HG02763 (cell line): ENCODE measurements around the gene SSB.
"Not testable (repeated sequence)": the region's sequence is repeated elsewhere in the genome, so short reads cannot be mapped to it uniquely, and the experiment has no call there.

Experiments
- ATAC-seq: cut with Tn5 transposase; IDR thresholded peaks from one replicate; pipeline ENCODE4 v1.9.1; 2021; ENCODE audit warnings: mild to moderate bottlenecking, moderate library complexity; ENCODE audit not compliant: unreplicated experiment

Gene SSB

DNA sequence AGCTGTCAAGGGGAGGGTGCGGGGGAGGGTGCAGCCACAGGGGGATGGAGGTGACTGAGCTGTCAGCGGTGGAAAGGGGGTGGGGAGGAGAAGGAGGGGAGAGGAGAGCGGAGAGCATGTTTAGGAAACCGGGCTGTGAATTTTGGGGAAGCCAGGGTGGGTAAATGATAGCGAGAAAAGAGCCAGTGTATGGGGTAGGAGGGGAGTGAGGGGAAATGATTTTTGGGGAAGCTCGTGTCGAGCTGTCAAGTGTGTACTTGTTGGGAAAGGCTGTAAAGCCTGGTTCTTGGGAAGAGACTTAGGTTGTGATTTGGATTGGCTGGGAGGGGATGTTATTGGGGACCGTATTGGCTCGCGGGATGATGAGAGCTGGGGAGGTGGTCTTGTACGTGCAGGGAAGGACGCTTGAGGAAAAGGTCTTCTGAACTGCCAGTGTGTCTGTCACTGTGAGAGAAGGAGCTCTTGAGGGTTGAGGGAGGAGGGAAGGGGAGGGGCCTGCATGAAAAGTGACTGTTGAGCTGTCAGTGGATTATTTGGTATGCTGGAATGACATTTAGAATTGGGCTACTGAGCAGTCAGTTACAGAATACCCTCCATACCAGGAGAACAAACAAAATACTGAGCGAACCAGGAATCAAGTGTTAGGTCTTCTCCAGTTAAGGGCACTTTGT is 29.6 kb downstream of the SSB start:
- ATAC-seq: peak; percentile 25

GRCh38 chr2:169834401-169834800 is 35.7 kb downstream of the SSB start:
- ATAC-seq: no peak

DNA sequence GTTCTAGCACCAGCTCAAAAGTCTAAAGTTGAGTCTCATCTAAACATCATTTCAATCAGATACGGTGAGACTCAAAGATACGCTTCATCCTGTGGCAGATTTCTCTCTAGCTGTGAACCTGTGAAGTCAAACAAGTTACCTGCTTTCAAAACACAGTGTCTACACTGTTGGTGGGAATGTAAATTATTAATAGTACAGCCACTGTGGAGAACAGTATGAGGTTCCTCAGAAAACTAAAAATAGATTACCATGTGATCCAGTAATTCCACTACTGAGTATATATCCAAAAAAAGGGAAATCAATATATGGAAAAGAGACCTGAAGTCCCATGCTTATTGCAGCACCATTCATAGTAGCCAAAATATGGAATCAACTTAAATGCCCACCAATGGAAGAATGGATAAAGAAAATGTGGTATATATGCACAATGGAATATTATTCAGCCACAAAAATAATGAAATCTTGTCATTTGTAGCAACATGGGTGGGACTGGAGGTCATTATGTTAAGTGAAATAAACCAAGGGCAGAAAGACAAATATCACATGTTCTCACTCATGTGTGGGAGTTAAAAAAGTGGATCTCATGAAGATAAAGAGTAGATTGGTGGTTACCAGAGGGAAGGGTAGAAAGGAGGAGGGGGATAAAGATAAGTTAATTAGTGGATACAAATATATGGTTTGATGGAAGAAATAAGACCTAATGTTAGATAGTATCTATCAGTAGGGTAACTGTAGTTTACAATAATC is 40.2 kb downstream of the SSB start:
- ATAC-seq: no peak

DNA sequence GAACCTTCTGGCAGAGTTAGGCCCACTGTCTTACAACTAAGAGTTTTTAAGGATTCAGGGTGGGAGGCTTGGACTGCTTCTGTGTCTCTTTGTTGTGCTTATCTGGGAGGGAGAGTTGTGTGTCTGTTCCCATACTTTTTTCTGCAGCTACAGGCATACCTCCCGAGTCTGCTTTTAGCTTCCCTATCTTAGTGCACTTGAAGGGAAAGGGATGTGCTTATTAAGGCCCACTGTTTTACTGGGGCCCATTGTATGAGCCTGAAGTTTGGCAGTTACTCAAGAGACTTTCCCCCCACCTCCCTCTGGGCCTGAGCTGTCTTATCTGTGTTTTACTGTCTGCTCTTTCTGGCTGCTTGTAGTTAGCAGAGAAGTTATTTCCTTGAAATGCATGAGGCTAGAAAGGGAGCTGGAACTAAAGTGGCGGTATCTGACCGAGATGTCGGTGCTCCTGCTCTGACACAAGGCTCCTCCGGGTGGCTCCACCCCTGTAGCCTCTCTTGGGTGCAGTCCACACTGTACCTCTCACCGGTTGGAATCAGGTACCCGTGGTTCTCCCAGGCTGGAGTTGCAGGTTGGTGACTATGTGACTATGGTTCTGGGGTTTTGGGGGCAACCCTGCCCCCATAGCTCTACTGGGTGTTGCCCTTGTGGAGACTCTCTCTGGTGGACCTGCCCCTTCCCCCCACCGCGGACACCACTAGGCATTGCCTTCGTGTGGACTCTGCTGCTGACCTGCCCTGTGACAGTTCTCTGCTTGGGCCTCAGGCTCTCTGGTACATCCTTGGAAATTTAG is 41.5 kb downstream of the SSB start:
- no peak for ATAC-seq

DNA sequence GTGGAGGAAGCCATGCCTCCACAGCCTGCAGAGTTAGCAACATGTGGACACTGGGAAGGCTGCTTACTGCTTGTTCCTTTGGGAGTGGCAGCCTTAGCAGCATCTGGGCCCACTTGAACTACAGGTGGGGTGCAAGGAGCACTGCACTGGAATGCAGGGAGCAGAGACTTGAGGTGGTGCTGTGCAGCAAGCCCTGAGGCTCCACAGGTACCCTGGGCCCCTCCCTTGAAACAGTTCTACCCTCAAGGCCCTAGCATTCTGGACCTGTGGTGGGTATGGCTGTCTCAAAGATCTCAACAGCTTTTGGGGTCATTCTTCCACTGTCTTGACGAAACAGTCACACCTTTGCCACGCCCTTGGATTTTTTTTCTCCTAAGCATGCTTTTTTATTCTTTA is 42.1 kb downstream of the SSB start:
- ATAC-seq: no peak

- ATAC-seq: not testable (repeated sequence)
Observed at GRCh38 chr2:169841625-169842024, 43.0 kb downstream of the SSB start.

DNA sequence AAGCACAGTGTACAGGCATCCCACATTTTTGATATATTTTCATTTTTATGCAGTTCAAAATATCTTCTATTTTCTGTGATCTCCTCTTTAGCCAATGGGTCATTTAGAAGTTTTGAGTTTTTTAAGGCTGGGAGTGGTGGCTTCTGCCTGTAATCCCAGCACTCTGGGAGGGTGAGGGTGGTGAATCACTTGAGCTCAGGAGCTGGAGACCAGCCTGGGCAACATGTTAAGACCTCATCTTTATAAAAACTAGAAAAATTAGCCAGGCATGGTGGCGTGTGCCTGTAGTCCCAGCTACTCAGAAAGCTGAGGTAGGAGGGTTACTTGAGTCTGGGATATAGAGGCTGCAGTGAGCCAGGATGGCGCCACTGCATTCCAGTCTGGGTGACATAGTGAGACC is 46.3 kb downstream of the SSB start:
- ATAC-seq: no peak

GRCh38 chr2:169848959-169849693 is 50.5 kb downstream of the SSB start:
- not testable (repeated sequence) for ATAC-seq

DNA sequence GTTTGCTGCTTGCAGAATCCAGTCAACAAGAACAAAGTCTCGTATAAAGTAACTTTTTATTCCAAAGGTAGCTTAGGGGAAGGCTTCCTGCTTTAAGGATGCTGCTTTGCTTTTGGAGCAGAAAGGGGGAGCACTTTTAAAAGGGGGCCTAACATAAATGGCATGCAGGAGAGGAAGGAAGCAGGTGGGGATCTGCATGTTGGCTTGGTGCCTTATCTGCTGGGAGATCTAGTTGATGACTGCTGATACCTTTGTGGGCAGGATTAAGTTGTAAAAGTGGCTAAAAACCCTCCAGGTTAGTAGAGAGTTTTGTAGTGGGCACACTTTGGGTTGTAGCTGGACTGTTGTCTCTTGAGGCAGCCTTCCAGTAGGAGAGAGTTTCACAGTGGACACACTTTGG is 51.0 kb downstream of the SSB start:
- no peak for ATAC-seq

DNA sequence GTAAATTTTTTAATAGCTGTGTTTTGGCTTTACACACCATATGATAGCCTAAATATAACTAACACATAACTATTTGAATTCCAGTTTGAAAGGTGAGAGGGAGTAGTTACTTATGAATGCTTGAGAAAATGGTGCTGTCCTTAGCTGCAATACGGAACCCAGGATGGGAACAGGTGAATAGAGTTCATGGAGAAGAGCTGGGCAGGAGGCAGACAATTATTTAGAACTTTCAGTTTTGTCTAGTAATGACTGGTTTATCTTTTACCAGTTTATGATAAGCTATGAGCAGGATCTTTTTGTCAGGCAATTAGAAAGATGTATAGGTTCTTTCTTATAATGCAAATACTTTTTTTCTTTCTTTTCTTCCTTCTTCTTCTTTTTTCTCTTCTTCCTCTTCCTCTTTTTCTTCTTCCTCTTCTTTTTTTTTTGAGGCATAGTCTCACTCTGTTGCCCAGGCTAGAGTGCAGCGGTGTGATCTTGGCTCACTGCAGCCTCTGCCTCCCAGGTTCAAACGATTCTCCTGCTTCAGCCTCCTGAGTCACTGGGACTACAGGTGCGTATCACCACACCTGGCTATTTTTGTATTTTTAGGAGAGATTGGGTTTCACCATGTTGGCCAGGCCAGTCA is 54.5 kb downstream of the SSB start:
- no peak for ATAC-seq

DNA sequence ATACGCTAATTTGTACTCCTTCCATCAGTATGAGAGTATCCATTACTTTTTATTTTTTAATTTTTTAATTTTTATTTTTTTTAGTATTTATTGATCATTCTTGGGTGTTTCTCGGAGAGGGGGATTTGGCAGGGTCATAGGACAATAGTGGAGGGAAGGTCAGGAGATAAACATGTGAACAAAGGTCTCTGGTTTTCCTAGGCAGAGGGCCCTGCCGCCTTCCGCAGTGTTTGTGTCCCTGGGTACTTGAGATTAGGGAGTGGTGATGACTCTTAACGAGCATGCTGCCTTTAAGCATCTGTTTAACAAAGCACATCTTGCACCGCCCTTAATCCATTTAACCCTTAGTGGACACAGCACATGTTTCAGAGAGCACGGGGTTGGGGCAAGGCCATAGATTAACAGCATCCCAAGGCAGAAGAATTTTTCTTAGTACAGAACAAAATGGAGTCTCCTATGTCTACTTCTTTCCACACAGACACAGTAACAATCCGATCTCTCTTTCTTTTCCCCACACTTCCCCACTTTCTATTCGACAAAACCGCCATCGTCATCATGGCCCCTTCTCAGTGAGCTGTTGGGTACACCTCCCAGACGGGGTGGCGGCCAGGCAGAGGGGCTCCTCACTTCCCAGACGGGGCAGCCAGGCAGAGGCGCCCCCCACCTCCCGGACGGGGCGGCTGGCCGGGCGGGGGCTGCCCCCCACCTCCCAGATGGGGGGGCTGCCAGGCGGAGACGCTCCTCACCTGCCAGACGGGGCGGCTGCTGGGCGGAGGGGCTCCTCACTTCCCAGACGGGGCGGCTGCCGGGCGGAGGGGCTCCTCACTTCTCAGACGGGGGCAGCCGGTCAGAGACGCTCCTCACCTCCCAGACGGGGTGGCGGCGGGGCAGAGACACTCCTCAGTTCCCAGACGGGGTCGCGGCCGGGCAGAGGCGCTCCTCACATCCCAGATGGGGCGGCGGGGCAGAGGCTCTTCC is 56.9 kb downstream of the SSB start:
- ATAC-seq: not testable (repeated sequence)

DNA sequence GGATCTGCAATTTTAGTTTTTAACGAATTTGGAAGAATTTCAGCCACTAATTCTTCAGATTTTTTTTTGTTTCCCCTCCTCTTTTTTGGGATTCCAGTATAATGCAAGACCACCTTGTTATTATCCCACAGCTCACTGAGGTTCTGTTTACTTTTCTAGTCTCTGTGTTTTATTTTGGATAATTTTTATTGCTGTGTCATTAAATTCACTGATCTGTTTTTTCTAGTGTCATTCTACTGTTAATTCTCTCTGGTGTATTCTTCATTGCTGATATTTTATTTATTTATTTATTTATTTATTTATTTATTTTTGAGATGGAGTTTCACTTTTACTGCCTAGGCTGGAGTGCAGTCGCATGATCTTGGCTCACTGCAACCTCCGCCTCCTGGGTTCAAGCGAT is 60.8 kb downstream of the SSB start:
- no peak for ATAC-seq

DNA sequence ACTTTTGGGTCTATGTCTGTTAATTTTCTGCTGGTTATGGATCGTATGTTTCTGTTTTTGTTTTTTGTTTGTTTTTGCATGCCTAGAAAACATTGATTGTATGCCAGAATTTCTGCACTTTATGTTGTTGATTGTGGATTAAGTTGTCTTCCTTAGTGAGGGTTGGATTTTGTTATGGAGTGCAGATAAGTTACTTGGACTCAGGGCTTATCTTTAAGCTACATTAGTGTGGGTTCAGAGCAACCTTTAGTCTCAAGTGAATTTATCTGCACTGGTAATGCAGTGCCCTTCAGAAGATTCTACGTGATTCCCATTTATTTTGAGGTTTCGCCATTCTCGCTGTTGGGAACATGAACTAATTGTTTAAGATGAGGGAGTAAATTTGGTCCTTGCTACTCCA is 61.5 kb downstream of the SSB start:
- no peak for ATAC-seq
